ENCODE results near the gene PTPRG.

The PTPRG gene

GRCh38 chr3:61981060-61981459 lies 419.7 kb downstream of the PTPRG start:
- H3K4me3 ChIP-seq (ENCODE audit: low read depth, low read length), result no peak overlapping the region
- no peak for DNase-seq (ENCODE audit: low read depth)

DNA sequence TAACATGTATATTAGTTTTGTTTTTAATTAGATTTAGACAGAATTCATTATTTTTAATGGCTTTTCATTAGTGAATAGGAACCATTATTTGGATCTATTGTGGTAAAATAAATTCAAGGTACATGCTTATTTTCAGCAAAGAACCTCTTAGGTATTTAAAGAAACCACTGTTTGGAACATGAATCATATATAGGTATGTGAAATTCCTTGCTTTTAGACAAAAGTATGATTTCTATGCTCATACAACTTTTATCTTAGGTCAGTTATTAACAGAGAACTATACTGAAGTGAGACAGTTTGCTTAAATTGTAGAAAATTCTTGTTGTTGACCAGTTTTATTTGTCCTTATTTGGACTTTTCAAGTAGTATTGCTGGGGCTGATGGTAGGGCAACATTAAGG lies 422.1 kb downstream of the PTPRG start:
- no peak for DNase-seq (ENCODE audit: low read depth)
- H3K4me3 ChIP-seq (ENCODE audit: low read depth, low read length), result no peak overlapping the region

- H3K4me3 ChIP-seq (ENCODE audit: low read depth, low read length), result no peak overlapping the region
- DNase-seq (ENCODE audit: low read depth), result peak; percentile 55
Observed at GRCh38 chr3:61985020-61985419, 423.6 kb downstream of the PTPRG start.

DNA sequence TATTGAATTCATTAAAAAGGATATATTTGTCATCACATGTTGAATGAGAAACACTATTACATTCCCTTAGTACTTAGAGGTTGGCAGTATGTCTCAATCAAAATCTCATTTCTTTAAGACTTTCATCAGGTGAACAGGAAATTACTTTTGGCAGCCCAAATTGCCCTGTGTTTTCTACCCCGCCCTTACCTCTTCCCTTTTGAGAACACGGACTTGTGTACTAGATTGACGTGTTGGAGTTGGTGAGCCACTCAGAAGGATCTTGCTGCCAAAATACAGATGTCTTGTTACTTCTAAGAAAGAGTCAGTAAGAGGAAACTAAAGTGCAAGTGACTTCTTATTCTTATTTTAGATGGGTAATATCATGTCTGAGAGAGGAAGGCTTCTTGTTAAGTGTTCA lies 425.1 kb downstream of the PTPRG start:
- no peak for DNase-seq (ENCODE audit: low read depth)
- no peak overlapping the region for H3K4me3 ChIP-seq (ENCODE audit: low read depth, low read length)

GRCh38 chr3:61989681-61990080 lies 428.3 kb downstream of the PTPRG start:
- DNase-seq (ENCODE audit: low read depth), result no peak

GRCh38 chr3:61990327-61991027 lies 429.1 kb downstream of the PTPRG start:
- no peak for DNase-seq (ENCODE audit: low read depth)
- H3K4me3 ChIP-seq (ENCODE audit: low read depth, low read length), result no peak overlapping the region

More at GRCh38 chr3:61989681-61990080, 428.3 kb downstream of the PTPRG start:
- no peak overlapping the region for H3K4me3 ChIP-seq (ENCODE audit: low read depth, low read length)

DNA sequence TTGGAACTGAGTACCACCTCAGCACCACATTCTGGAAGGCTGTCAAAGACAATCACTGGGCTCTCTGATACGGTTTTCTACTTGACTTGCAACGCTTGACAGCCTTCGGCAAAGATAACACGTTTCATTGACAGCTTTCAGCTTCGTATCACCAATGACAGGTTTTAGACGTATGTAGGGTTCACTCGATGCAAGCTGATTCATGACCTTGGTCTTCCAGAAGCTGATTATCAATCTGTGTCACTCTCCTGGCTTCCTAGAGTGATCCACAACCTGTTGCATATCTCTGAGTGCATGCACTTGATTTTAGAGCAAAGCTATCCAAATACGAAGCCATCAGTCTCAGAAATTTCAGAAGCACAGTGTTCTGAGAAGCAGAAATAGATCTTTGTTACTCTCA lies 430.3 kb downstream of the PTPRG start:
- H3K4me3 ChIP-seq (ENCODE audit: low read depth, low read length), result no peak overlapping the region
- DNase-seq (ENCODE audit: low read depth), result no peak

GRCh38 chr3:61996366-61996765 lies 435.0 kb downstream of the PTPRG start:
- no peak overlapping the region for H3K4me3 ChIP-seq (ENCODE audit: low read depth, low read length)
- no peak for DNase-seq (ENCODE audit: low read depth)

DNA sequence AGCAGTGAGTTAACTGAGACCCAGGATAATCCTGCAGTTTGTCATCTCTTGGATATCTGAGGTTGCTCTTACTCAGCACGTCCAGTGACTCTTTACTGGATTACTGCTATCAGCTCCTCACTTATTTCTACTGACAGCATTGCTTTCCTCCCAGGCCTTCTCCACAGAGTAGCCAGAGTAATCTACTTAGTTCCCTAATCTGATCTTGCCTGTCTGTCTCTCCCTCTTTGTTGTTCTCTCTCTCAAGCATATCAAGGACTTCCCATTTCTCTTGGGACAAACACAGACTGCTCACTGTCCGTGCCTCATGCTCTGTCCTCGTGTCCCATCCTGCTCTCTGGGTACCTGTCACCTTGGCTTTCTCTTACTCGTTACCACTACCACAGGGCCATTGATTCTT lies 435.7 kb downstream of the PTPRG start:
- DNase-seq (ENCODE audit: low read depth), result no peak
- no peak overlapping the region for H3K4me3 ChIP-seq (ENCODE audit: low read depth, low read length)

GRCh38 chr3:62003835-62004234 lies 442.5 kb downstream of the PTPRG start:
- H3K4me3 ChIP-seq (ENCODE audit: low read depth, low read length), result no peak overlapping the region
- peak; percentile 4 for DNase-seq (ENCODE audit: low read depth)

- DNase-seq (ENCODE audit: low read depth), result no peak
- no peak overlapping the region for H3K4me3 ChIP-seq (ENCODE audit: low read depth, low read length)
Observed at GRCh38 chr3:62007036-62007435, 445.7 kb downstream of the PTPRG start.

DNA sequence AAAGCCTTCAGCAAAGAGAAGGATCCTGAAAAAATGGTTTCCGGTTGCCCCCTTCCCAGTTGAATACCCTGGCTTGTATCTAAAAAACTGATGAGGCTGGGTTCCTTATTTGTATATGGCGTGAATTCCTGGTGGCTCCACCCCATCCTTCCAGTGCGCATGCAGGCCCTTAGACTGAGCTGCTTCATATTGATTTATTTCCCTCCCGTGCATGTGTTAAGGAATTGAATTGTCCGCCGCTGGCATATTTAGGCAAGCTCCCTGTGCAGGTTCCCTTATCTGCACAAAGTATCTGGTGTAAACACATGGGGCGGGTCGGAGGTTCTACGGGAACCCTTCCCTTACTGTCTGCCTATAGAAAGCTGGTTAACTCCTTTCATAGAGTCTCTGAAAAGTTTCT lies 449.6 kb downstream of the PTPRG start:
- no peak for DNase-seq (ENCODE audit: low read depth)
- H3K4me3 ChIP-seq (ENCODE audit: low read depth, low read length), result no peak overlapping the region

GRCh38 chr3:62011666-62012065 lies 450.3 kb downstream of the PTPRG start:
- H3K4me3 ChIP-seq (ENCODE audit: low read depth, low read length), result no peak overlapping the region
- DNase-seq (ENCODE audit: low read depth), result no peak

GRCh38 chr3:62013951-62014350 lies 452.6 kb downstream of the PTPRG start:
- no peak overlapping the region for H3K4me3 ChIP-seq (ENCODE audit: low read depth, low read length)

DNA sequence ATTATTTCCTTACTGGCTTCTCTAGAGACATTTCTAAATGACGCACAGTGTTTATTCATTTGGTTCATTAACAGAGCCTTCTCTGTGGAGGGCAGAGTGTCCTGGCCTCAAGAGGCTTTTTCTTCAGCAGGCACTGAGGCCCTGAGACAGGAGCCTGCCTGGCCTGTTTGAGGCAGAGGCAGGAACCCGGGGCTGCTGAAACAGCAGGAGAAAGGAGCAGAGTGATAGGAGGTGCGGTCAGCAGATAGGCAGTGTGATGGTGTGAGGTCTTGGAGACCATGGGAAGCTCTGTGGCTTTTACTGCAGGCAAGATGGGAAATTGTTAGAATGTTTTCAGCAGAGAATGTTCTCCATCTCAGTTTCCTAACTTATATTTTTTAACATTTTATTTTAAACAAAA lies 453.7 kb downstream of the PTPRG start:
- no peak overlapping the region for H3K4me3 ChIP-seq (ENCODE audit: low read depth, low read length)
- DNase-seq (ENCODE audit: low read depth), result no peak

More at GRCh38 chr3:62013951-62014350, 452.6 kb downstream of the PTPRG start:
- DNase-seq (ENCODE audit: low read depth), result no peak

DNA sequence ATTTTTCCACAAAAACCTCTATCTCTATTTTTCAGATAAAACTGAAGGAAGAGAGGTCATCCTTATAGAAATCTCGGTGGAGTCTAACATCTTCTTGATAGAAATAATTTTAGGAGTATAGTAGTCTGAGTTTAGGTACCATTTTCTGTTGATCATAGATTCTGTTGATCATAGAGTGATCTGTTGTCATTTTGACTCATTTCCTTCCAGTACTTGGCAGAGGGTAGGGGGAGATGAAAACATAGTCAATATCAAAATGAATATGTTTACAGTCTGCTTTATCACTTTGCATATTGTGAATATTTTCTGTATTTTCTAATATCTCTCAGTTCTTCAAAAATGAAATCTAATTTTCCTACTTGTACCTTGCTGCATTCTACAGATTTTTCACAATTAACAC lies 458.5 kb downstream of the PTPRG start:
- DNase-seq (ENCODE audit: low read depth), result no peak
- H3K4me3 ChIP-seq (ENCODE audit: low read depth, low read length), result no peak overlapping the region

DNA sequence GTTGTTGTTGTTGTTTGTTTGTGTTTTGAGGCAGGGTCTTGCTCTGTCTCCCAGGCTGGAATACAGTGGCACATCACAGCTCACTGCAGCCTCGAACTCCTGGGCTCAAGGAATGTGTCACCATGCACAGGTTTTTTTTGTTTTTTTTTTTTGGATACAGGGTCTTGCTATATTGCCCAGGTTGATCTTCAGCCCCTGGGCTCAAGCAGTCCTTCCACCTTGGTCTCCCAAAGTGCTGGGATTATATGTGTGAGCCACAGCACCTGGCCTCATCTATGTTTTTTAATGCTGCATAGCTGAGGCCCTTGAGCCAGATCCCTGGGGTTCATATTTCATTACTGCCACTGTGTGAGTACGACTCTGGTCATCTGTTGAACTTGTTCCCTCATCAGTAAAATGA lies 459.3 kb downstream of the PTPRG start:
- no peak for DNase-seq (ENCODE audit: low read depth)
- no peak overlapping the region for H3K4me3 ChIP-seq (ENCODE audit: low read depth, low read length)

DNA sequence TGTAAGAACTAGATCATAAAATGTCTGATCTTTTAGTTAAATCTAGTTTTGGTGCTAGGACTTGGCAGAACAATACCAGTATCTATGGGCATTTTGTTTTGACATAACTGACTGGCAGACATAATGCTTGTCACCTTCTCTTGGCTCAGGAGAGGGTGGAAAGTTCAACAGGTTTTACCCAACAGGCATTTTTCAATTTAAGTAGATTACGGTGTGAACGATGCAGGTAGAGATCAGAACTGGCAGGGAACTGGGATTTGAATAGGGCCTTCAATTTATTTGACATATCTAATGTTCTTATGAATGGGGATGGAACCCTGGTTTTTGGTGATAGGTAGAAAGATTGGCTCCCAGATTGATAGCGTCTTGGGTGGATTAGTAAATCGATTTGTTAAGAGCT lies 460.9 kb downstream of the PTPRG start:
- DNase-seq (ENCODE audit: low read depth), result no peak
- no peak overlapping the region for H3K4me3 ChIP-seq (ENCODE audit: low read depth, low read length)

DNA sequence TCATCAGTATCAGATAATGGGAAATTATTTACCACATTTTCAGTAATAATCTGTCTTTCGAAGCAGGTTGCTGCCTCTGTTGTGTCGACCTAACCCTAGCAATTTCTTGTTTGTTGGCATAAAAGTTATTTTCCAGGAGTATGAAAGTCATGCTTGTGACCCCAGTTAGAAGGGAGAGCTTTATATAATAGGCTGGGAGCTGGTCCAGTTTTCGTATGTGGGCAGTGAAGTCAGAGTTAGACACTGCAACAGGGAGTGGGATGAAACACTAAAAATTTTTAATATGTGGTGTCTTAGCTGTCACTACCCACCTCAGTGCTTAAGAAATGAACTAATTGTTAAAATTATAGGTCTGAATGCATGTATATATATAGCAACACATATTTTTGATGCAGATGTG lies 463.5 kb downstream of the PTPRG start:
- DNase-seq (ENCODE audit: low read depth), result no peak
- H3K4me3 ChIP-seq (ENCODE audit: low read depth, low read length), result no peak overlapping the region

DNA sequence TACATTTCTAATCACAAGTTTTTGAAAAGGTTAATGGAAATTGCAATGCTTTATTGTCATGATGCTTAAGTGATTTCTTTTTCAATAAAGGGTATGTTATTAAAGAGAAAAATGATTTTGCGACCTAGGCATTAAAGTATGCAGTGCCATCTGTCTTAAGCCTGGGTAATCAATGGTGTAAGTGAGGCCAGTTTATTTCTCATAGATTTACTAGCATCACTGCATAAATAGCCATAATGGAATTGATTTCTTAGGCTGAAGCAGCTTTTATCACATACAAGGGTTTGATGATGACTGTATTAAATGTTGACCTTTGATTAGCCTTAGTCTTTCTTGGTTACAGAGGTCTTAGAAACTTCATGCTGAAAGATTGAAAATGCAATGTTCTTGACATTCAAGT lies 464.5 kb downstream of the PTPRG start:
- no peak overlapping the region for H3K4me3 ChIP-seq (ENCODE audit: low read depth, low read length)
- no peak for DNase-seq (ENCODE audit: low read depth)

GRCh38 chr3:62027241-62027640 lies 465.9 kb downstream of the PTPRG start:
- no peak overlapping the region for H3K4me3 ChIP-seq (ENCODE audit: low read depth, low read length)

GRCh38 chr3:62027796-62028195 lies 466.4 kb downstream of the PTPRG start:
- H3K4me3 ChIP-seq (ENCODE audit: low read depth, low read length), result no peak overlapping the region
- no peak for DNase-seq (ENCODE audit: low read depth)

More at GRCh38 chr3:62027241-62027640, 465.9 kb downstream of the PTPRG start:
- DNase-seq (ENCODE audit: low read depth), result no peak
